IMR-90 (cell line): ENCODE data around the gene AP1S2.

Experiments
- CEBPB ChIP-seq: IDR thresholded peaks from 2 replicates; pipeline ENCODE4 v1.6.1; 2012; ENCODE audit warnings: low read depth, low read length, improper control_type of control experiment
- CHD1 ChIP-seq: IDR thresholded peaks from 2 replicates; pipeline ENCODE4 v1.6.1; 2012; ENCODE audit warnings: low read depth, low read length, improper control_type of control experiment
- CTCF ChIP-seq: conservative IDR thresholded peaks from 2 replicates; pipeline ENCODE4 v1.5.1; 2012; ENCODE audit warnings: mild to moderate bottlenecking, low read depth, low read length, improper control_type of control experiment
- ELK1 ChIP-seq: fragments of 150-350 bp; IDR thresholded peaks from 2 replicates; pipeline ENCODE4 v1.6.1; 2016; ENCODE audit warnings: low read depth, mild to moderate bottlenecking, low read length, moderate library complexity, borderline replicate concordance
- FOS ChIP-seq: fragments of 150-350 bp; IDR thresholded peaks from 2 replicates; pipeline ENCODE4 v1.6.1; 2016; ENCODE audit warnings: low read depth, low read length
- MAFK ChIP-seq: IDR thresholded peaks from 2 replicates; pipeline ENCODE4 v1.6.1; 2012; ENCODE audit warnings: low read depth, low read length, improper control_type of control experiment
- MAZ ChIP-seq: IDR thresholded peaks from 2 replicates; pipeline ENCODE4 v1.6.1; 2012; ENCODE audit warnings: low read depth, mild to moderate bottlenecking, low read length, improper control_type of control experiment, moderate library complexity, borderline replicate concordance
- MXI1 ChIP-seq: IDR thresholded peaks from 2 replicates; pipeline ENCODE4 v1.6.1; 2012; ENCODE audit warnings: low read depth, mild to moderate bottlenecking, low read length, moderate library complexity, borderline replicate concordance
- NFE2L2 ChIP-seq: fragments of 150-350 bp; IDR thresholded peaks from 2 replicates; pipeline ENCODE4 v1.6.1; 2016; ENCODE audit warnings: low read depth, mild to moderate bottlenecking, low read length
- POLR2A ChIP-seq: IDR thresholded peaks from 2 replicates; pipeline ENCODE4 v1.6.1; 2012; ENCODE audit warnings: mild to moderate bottlenecking, low read depth, low read length
- RAD21 ChIP-seq: IDR thresholded peaks from 2 replicates; pipeline ENCODE4 v1.6.1; 2012; ENCODE audit warnings: low read length, improper control_type of control experiment
- RFX5 ChIP-seq: IDR thresholded peaks from 2 replicates; pipeline ENCODE4 v1.8.0; 2012; ENCODE audit warnings: low read depth, mild to moderate bottlenecking, low read length, moderate library complexity
- SMC3 ChIP-seq: fragments of 150-350 bp; IDR thresholded peaks from 2 replicates; pipeline ENCODE4 v1.6.1; 2016; ENCODE audit warnings: low read depth, mild to moderate bottlenecking, antibody characterized with exemption, low read length, moderate library complexity
- TF ChIP-seq, protein P1 (sequence below): fragments of 150-350 bp; IDR thresholded peaks from 2 replicates; pipeline ENCODE4 v1.6.1; 2017; ENCODE audit warnings: mild to moderate bottlenecking, antibody characterized with exemption, low read length, low read depth

GRCh38 chrX:15816438-15816809 lies 38.2 kb downstream of the AP1S2 start:
- TF ChIP-seq CTCF: no peak
- TF ChIP-seq POLR2A: no peak
- TF ChIP-seq MAFK: no peak
- no peak for TF ChIP-seq ELK1
- TF ChIP-seq FOS: no peak
- TF ChIP-seq MAZ: no peak
- TF ChIP-seq RAD21: no peak
- no peak for TF ChIP-seq CHD1
- TF ChIP-seq MXI1: no peak
- no peak for TF ChIP-seq SMC3
- TF ChIP-seq, protein P1, sequence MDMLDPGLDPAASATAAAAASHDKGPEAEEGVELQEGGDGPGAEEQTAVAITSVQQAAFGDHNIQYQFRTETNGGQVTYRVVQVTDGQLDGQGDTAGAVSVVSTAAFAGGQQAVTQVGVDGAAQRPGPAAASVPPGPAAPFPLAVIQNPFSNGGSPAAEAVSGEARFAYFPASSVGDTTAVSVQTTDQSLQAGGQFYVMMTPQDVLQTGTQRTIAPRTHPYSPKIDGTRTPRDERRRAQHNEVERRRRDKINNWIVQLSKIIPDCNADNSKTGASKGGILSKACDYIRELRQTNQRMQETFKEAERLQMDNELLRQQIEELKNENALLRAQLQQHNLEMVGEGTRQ: no peak
- no peak for TF ChIP-seq RFX5
- no peak for TF ChIP-seq CEBPB
- no peak for TF ChIP-seq NFE2L2
